ENCODE results near the gene PLCG1.
A peak's percentile ranks its signal among the peaks of the same experiment; 100 is the strongest.

The PLCG1 gene

GRCh38 chr20:41169162-41169690 is 31.9 kb downstream of the PLCG1 start:
- Mint-ChIP-seq H3K9me3 (no peaks in the 10 kb centered on the region), H3K4me1 (peaks cover 4% of the 10 kb centered on the region), H3K27me3 (ENCODE audit: low read depth, poor library complexity) (peaks cover 2% of the 10 kb centered on the region), H3K4me3 (no peak overlapping the region), H3K27ac (no peak overlapping the region), H3K36me3 (ENCODE audit: low read depth) (peaks cover 72% of the 10 kb centered on the region)
- no peak for TF ChIP-seq CTCF (IDR thresholded peaks at IDR 0.05)
- no peak for DNase-seq

GRCh38 chr20:41169791-41170351 is 32.5 kb downstream of the PLCG1 start:
- DNase-seq: no peak
- Mint-ChIP-seq H3K27me3 (ENCODE audit: low read depth, poor library complexity) (peaks cover 2% of the 10 kb centered on the region), H3K9me3 (no peaks in the 10 kb centered on the region), H3K36me3 (ENCODE audit: low read depth) (peaks cover 74% of the 10 kb centered on the region), H3K4me1 (peaks cover 10% of the 10 kb centered on the region), H3K27ac (peak overlapping the region; percentile 79), H3K4me3 (no peak overlapping the region)
- no peak for TF ChIP-seq CTCF (IDR thresholded peaks at IDR 0.05)

- Mint-ChIP-seq H3K9me3 (no peaks in the 10 kb centered on the region), H3K4me1 (peaks cover 11% of the 10 kb centered on the region), H3K27ac (peak overlapping the region; percentile 71), H3K27me3 (ENCODE audit: low read depth, poor library complexity) (peaks cover 2% of the 10 kb centered on the region), H3K36me3 (ENCODE audit: low read depth) (peaks cover 71% of the 10 kb centered on the region), H3K4me3 (no peak overlapping the region)
- no peak for TF ChIP-seq CTCF (IDR thresholded peaks at IDR 0.05)
- DNase-seq: no peak
These were observed 33.2 kb downstream of the PLCG1 start for GRCh38 chr20:41170386-41171105.

GRCh38 chr20:41171736-41172295 is 34.5 kb downstream of the PLCG1 start:
- no peak overlapping the region for H3K4me3 Mint-ChIP-seq
- peaks cover 11% of the 10 kb centered on the region for H3K4me1 Mint-ChIP-seq
- H3K36me3 Mint-ChIP-seq (ENCODE audit: low read depth): peaks cover 73% of the 10 kb centered on the region
- no peaks in the 10 kb centered on the region for H3K9me3 Mint-ChIP-seq
- peak overlapping the region; percentile 77 for H3K27ac Mint-ChIP-seq
- DNase-seq: no peak
- no peak for TF ChIP-seq CTCF (IDR thresholded peaks at IDR 0.05)
- peaks cover 2% of the 10 kb centered on the region for H3K27me3 Mint-ChIP-seq (ENCODE audit: low read depth, poor library complexity)

- H3K4me3 Mint-ChIP-seq: no peak overlapping the region
- no peaks in the 10 kb centered on the region for H3K27me3 Mint-ChIP-seq (ENCODE audit: low read depth, poor library complexity)
- no peak for DNase-seq
- peaks cover 11% of the 10 kb centered on the region for H3K4me1 Mint-ChIP-seq
- peaks cover 66% of the 10 kb centered on the region for H3K36me3 Mint-ChIP-seq (ENCODE audit: low read depth)
- peak overlapping the region; percentile 77 for H3K27ac Mint-ChIP-seq
- TF ChIP-seq CTCF (IDR thresholded peaks at IDR 0.05): no peak
- no peaks in the 10 kb centered on the region for H3K9me3 Mint-ChIP-seq
These were observed 35.2 kb downstream of the PLCG1 start for GRCh38 chr20:41172296-41173140.

Data from nephron progenitor cell (in vitro differentiated cells).